HEK293 (cell line): Measurements from ENCODE around the gene PRKCZ.

ENCODE experiments used
- BCL11A ChIP-seq: fragments of 450-650 bp; formaldehyde crosslinking; IDR thresholded peaks from 2 replicates; pipeline ENCODE4 v1.5.1; 2016; ENCODE audit warnings: low read depth, missing biosample characterization, missing genetic modification characterization
- GFI1B ChIP-seq: fragments of 450-650 bp; formaldehyde crosslinking; IDR thresholded peaks from 2 replicates; pipeline ENCODE4 v1.5.1; 2016; ENCODE audit warnings: missing biosample characterization, missing genetic modification characterization
- KLF8 ChIP-seq: fragments of 450-650 bp; formaldehyde crosslinking; IDR thresholded peaks from 2 replicates; pipeline ENCODE4 v1.5.1; 2016; ENCODE audit warnings: missing biosample characterization, missing genetic modification characterization
- MEIS1 ChIP-seq: sonication (generic); formaldehyde crosslinking; IDR thresholded peaks from 2 replicates; pipeline ENCODE4 v1.8.1; 2022; ENCODE audit warnings: missing genetic modification reagents, mild to moderate bottlenecking, borderline replicate concordance
- SP2 ChIP-seq: fragments of 450-650 bp; formaldehyde crosslinking; IDR thresholded peaks from 2 replicates; pipeline ENCODE4 v1.5.1; 2016; ENCODE audit warnings: missing biosample characterization, missing genetic modification characterization
- YY2 ChIP-seq: fragments of 450-650 bp; formaldehyde crosslinking; IDR thresholded peaks from 2 replicates; pipeline ENCODE4 v1.5.1; 2016; ENCODE audit warnings: missing biosample characterization, missing genetic modification characterization
- ZBTB6 ChIP-seq: fragments of 450-650 bp; formaldehyde crosslinking; IDR thresholded peaks from 2 replicates; pipeline ENCODE4 v1.5.1; 2017; ENCODE audit warnings: missing biosample characterization, missing genetic modification characterization
- ZBTB7A ChIP-seq: fragments of 450-650 bp; formaldehyde crosslinking; IDR thresholded peaks from 2 replicates; pipeline ENCODE4 v1.5.1; 2016; ENCODE audit warnings: low read depth, missing biosample characterization, missing genetic modification characterization
- ZFP37 ChIP-seq: fragments of 450-650 bp; formaldehyde crosslinking; IDR thresholded peaks from 2 replicates; pipeline ENCODE4 v1.5.1; 2016; ENCODE audit warnings: missing biosample characterization, missing genetic modification characterization
- ZNF121 ChIP-seq: fragments of 450-650 bp; formaldehyde crosslinking; IDR thresholded peaks from 2 replicates; pipeline ENCODE4 v1.5.1; 2016; ENCODE audit warnings: missing biosample characterization, missing genetic modification characterization
- ZNF157 ChIP-seq: fragments of 450-650 bp; formaldehyde crosslinking; IDR thresholded peaks from 2 replicates; pipeline ENCODE4 v1.5.1; 2016; ENCODE audit warnings: missing biosample characterization, missing genetic modification characterization
- ZNF175 ChIP-seq: fragments of 450-650 bp; formaldehyde crosslinking; IDR thresholded peaks from 2 replicates; pipeline ENCODE4 v1.5.1; 2016; ENCODE audit warnings: missing biosample characterization, missing genetic modification characterization
- ZNF2 ChIP-seq: fragments of 450-650 bp; formaldehyde crosslinking; IDR thresholded peaks from 2 replicates; pipeline ENCODE4 v1.5.1; 2016; ENCODE audit warnings: missing biosample characterization, missing genetic modification characterization
- ZNF214 ChIP-seq: fragments of 450-650 bp; formaldehyde crosslinking; IDR thresholded peaks from 2 replicates; pipeline ENCODE4 v1.5.1; 2017; ENCODE audit warnings: missing biosample characterization, mild to moderate bottlenecking, missing genetic modification characterization, borderline replicate concordance
- ZNF223 ChIP-seq: fragments of 450-650 bp; formaldehyde crosslinking; IDR thresholded peaks from 2 replicates; pipeline ENCODE4 v1.5.1; 2016; ENCODE audit warnings: missing biosample characterization, missing genetic modification characterization
- ZNF274 ChIP-seq, 2 experiments: fragments of 200-500 bp in 1 of 2; fragments of 450-650 bp in 1 of 2; sonication (Bioruptor generic) in 1 of 2; formaldehyde crosslinking in 1 of 2; IDR thresholded peaks; 2 replicates each; pipeline versions ENCODE4 v1.5.1 to v1.6.1; 2014 to 2016; ENCODE audit warnings: borderline replicate concordance in 1 of 2, inconsistent platforms in 1 of 2, low read length in 1 of 2, missing biosample characterization in 1 of 2, missing genetic modification characterization in 1 of 2
- ZNF311 ChIP-seq: fragments of 450-650 bp; formaldehyde crosslinking; IDR thresholded peaks from 2 replicates; pipeline ENCODE4 v1.5.1; 2017; ENCODE audit warnings: missing biosample characterization, missing genetic modification characterization, borderline replicate concordance
- ZNF335 ChIP-seq: fragments of 450-650 bp; formaldehyde crosslinking; conservative IDR thresholded peaks from 2 replicates; pipeline ENCODE4 v1.5.1; 2016; ENCODE audit warnings: missing biosample characterization, missing genetic modification characterization
- ZNF350 ChIP-seq: fragments of 450-650 bp; formaldehyde crosslinking; IDR thresholded peaks from 2 replicates; pipeline ENCODE4 v1.5.0; 2017; ENCODE audit warnings: missing biosample characterization, mild to moderate bottlenecking, missing genetic modification characterization
- ZNF391 ChIP-seq: fragments of 450-650 bp; formaldehyde crosslinking; IDR thresholded peaks from 2 replicates; pipeline ENCODE4 v1.5.1; 2016; ENCODE audit warnings: low read depth, missing biosample characterization, missing genetic modification characterization, borderline replicate concordance
- ZNF398 ChIP-seq: fragments of 450-650 bp; formaldehyde crosslinking; IDR thresholded peaks from 2 replicates; pipeline ENCODE4 v1.5.1; 2017; ENCODE audit warnings: missing biosample characterization, missing genetic modification characterization
- ZNF513 ChIP-seq: fragments of 450-650 bp; IDR thresholded peaks from 2 replicates; pipeline ENCODE4 v1.5.1; 2018; ENCODE audit warnings: missing biosample characterization, missing genetic modification characterization
- ZNF544 ChIP-seq: fragments of 450-650 bp; formaldehyde crosslinking; IDR thresholded peaks from 2 replicates; pipeline ENCODE4 v1.5.0; 2017; ENCODE audit warnings: missing biosample characterization, missing genetic modification characterization
- ZNF560 ChIP-seq: fragments of 450-650 bp; formaldehyde crosslinking; IDR thresholded peaks from 2 replicates; pipeline ENCODE4 v1.5.1; 2017; ENCODE audit warnings: missing biosample characterization, missing genetic modification characterization, borderline replicate concordance
- ZNF585B ChIP-seq: fragments of 450-650 bp; formaldehyde crosslinking; IDR thresholded peaks from 2 replicates; pipeline ENCODE4 v1.5.1; 2016; ENCODE audit warnings: missing biosample characterization, missing genetic modification characterization
- ZNF621 ChIP-seq: fragments of 450-650 bp; formaldehyde crosslinking; IDR thresholded peaks from 2 replicates; pipeline ENCODE4 v1.5.1; 2017; ENCODE audit warnings: missing biosample characterization, missing genetic modification characterization
- ZNF623 ChIP-seq: fragments of 450-650 bp; formaldehyde crosslinking; IDR thresholded peaks from 2 replicates; pipeline ENCODE4 v1.5.1; 2016; ENCODE audit warnings: missing biosample characterization, missing genetic modification characterization
- ZNF785 ChIP-seq: fragments of 450-650 bp; formaldehyde crosslinking; IDR thresholded peaks from 2 replicates; pipeline ENCODE4 v1.5.1; 2016; ENCODE audit warnings: missing biosample characterization, missing genetic modification characterization
- ZNF792 ChIP-seq: fragments of 450-650 bp; formaldehyde crosslinking; IDR thresholded peaks from 2 replicates; pipeline ENCODE4 v1.5.1; 2016; ENCODE audit warnings: missing biosample characterization, missing genetic modification characterization
- ZSCAN4 ChIP-seq: fragments of 450-650 bp; formaldehyde crosslinking; IDR thresholded peaks from 2 replicates; pipeline ENCODE4 v1.5.1; 2017; ENCODE audit warnings: missing biosample characterization, missing genetic modification characterization
- TF ChIP-seq, protein P1 (sequence below): fragments of 450-650 bp; formaldehyde crosslinking; IDR thresholded peaks from 2 replicates; pipeline ENCODE4 v1.5.1; 2016; ENCODE audit warnings: missing biosample characterization, missing genetic modification characterization, borderline replicate concordance
- TF ChIP-seq, protein P2 (sequence below): fragments of 450-650 bp; formaldehyde crosslinking; optimal IDR thresholded peaks from 2 replicates; pipeline ENCODE3; 2016; ENCODE audit warnings: missing biosample characterization, mild to moderate bottlenecking, missing genetic modification characterization

PRKCZ gene

DNA sequence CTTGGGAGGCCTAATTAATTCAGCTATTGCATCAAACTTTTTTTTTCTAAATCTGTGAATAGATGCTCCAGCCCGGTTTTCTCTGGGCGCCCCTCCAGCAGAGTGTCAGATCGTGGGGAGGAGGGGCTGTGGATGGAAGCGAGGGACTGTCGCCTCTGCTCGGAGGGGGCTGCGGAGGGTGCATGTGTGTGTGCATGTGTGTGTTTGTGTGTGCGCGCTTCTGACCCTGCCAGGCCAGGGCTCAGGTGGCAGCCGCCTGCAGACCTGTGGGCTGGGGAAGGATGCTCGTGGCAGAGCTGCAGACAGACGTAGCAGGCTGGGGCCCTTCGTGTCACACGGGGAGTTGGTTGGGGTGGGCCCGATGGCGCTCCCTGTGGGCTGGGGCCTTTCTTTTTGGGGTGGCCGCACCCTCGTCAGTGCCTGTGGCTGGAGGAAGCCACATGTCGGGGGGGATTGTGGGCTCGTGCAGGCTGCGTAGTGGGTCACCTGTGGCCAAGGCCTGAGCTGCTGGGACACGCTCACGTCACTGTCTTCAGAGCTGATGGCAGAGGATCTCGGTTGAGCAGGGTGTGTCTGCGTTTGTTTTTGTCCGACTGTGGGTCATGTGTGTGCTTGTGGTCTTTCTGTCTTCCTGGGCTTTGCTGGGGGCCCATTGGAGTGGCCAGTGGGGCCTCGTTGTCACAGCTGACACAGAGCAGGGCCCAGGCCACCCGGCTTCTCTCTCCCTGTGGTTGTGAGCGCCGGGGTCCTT, 180.7 kb downstream of the PRKCZ start (continued):
- TF ChIP-seq ZNF274 (IDR thresholded peaks at IDR 0.05; ENCODE audit: low read length), result no peak
- no peak for TF ChIP-seq ZNF274 (tag by site-specific recombination; IDR thresholded peaks at IDR 0.05; ENCODE audit: borderline replicate concordance)
- TF ChIP-seq, protein P1, sequence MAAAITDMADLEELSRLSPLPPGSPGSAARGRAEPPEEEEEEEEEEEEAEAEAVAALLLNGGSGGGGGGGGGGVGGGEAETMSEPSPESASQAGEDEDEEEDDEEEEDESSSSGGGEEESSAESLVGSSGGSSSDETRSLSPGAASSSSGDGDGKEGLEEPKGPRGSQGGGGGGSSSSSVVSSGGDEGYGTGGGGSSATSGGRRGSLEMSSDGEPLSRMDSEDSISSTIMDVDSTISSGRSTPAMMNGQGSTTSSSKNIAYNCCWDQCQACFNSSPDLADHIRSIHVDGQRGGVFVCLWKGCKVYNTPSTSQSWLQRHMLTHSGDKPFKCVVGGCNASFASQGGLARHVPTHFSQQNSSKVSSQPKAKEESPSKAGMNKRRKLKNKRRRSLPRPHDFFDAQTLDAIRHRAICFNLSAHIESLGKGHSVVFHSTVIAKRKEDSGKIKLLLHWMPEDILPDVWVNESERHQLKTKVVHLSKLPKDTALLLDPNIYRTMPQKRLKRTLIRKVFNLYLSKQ (tag by site-specific recombination), result no peak
- no peak for TF ChIP-seq ZNF350
- TF ChIP-seq KLF8, result no peak; the same call in 1 of the 2 replicates
- TF ChIP-seq ZNF544 (tag by site-specific recombination), result no peak
- TF ChIP-seq ZNF585B (tag by site-specific recombination), result no peak
- no peak for TF ChIP-seq ZNF513 (tag by site-specific recombination)
- no peak for TF ChIP-seq ZNF785
- TF ChIP-seq ZBTB6 (tag by site-specific recombination), result no peak
- TF ChIP-seq ZSCAN4, result peak; percentile 80
- no peak for TF ChIP-seq ZNF792 (tag by site-specific recombination)
- peak; percentile 75; the same call in 1 of the 2 replicates for TF ChIP-seq BCL11A (tag by site-specific recombination)
- TF ChIP-seq ZNF2, result no peak
- peak; percentile 58; the same call in 1 of the 2 replicates for TF ChIP-seq ZNF398
- TF ChIP-seq ZFP37 (tag by site-specific recombination), result no peak; the same call in 1 of the 2 replicates
- no peak for TF ChIP-seq GFI1B
- no peak for TF ChIP-seq ZNF214 (tag by site-specific recombination)
- no peak for TF ChIP-seq ZNF311 (tag by site-specific recombination)
- TF ChIP-seq ZNF621 (tag by site-specific recombination), result no peak
- TF ChIP-seq ZNF157, result no peak
- TF ChIP-seq ZBTB7A (tag by site-specific recombination), result 0 out of 2 replicates have a peak, but pooled peaks have one; percentile 20
- TF ChIP-seq, protein P2, sequence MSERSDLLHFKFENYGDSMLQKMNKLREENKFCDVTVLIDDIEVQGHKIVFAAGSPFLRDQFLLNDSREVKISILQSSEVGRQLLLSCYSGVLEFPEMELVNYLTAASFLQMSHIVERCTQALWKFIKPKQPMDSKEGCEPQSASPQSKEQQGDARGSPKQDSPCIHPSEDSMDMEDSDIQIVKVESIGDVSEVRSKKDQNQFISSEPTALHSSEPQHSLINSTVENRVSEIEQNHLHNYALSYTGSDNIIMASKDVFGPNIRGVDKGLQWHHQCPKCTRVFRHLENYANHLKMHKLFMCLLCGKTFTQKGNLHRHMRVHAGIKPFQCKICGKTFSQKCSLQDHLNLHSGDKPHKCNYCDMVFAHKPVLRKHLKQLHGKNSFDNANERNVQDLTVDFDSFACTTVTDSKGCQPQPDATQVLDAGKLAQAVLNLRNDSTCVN (tag by site-specific recombination), result peak; percentile 69
- TF ChIP-seq ZNF560 (tag by site-specific recombination), result no peak
- no peak for TF ChIP-seq ZNF121 (tag by site-specific recombination)
- no peak for TF ChIP-seq MEIS1 (CRISPR knock-in tag)
- no peak for TF ChIP-seq ZNF623 (tag by site-specific recombination)
- TF ChIP-seq ZNF175, result no peak
- TF ChIP-seq ZNF335 (tag by site-specific recombination), result peak; percentile 87
- TF ChIP-seq ZNF223 (tag by site-specific recombination), result no peak
- no peak for TF ChIP-seq YY2 (tag by site-specific recombination)
- peak; percentile 17; the same call in 1 of the 2 replicates for TF ChIP-seq SP2 (tag by site-specific recombination)
- no peak for TF ChIP-seq ZNF391
